Esophagus muscularis mucosa (tissue), 3 donors: ENCODE data around the gene NAGPA.
A peak's percentile ranks its signal among the peaks of the same experiment; 100 is the strongest.

Experiments
- POLR2A ChIP-seq: fragments of 450-650 bp; IDR thresholded peaks from one replicate; pipeline ENCODE4 v1.6.1; 2017; ENCODE audit warnings: antibody characterized with exemption, moderate library complexity, mild to moderate bottlenecking, low read depth
- POLR2AphosphoS5 ChIP-seq, 2 donors: sonication (generic); formaldehyde crosslinking; IDR thresholded peaks; one replicate each; pipeline ENCODE4 v1.6.1; 2017; ENCODE audit warnings: antibody characterized with exemption in 2 of 2
- TF ChIP-seq, protein P1 (sequence below), 3 experiments: fragments of 200-600 bp in 2 of 3; fragments of 450-650 bp in 1 of 3; sonication (generic) in 2 of 3; IDR thresholded peaks; one replicate each; pipeline ENCODE4 v1.5.1; 2017 to 2019; ENCODE audit warnings: antibody characterized with exemption in 3 of 3, mild to moderate bottlenecking in 2 of 3, moderate library complexity in 1 of 3

GRCh38 chr16:5033256-5034166 is at the start of gene NAGPA:
- TF ChIP-seq, protein P1, sequence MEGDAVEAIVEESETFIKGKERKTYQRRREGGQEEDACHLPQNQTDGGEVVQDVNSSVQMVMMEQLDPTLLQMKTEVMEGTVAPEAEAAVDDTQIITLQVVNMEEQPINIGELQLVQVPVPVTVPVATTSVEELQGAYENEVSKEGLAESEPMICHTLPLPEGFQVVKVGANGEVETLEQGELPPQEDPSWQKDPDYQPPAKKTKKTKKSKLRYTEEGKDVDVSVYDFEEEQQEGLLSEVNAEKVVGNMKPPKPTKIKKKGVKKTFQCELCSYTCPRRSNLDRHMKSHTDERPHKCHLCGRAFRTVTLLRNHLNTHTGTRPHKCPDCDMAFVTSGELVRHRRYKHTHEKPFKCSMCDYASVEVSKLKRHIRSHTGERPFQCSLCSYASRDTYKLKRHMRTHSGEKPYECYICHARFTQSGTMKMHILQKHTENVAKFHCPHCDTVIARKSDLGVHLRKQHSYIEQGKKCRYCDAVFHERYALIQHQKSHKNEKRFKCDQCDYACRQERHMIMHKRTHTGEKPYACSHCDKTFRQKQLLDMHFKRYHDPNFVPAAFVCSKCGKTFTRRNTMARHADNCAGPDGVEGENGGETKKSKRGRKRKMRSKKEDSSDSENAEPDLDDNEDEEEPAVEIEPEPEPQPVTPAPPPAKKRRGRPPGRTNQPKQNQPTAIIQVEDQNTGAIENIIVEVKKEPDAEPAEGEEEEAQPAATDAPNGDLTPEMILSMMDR (IDR thresholded peaks at IDR 0.05), result no peak
- TF ChIP-seq POLR2A (no peak), POLR2AphosphoS5 (IDR thresholded peaks at IDR 0.05) (peak; percentile 76 to 87)
